T-helper 1 cell treated with Interleukin-12 subunit alpha and Interleukin-12 subunit beta and Interleukin-4 antibody, amounts not matched to agents 30 μg/mL and 1 μg/mL, for 36 hours (primary cell): Measurements from ENCODE around the gene PDILT.

Experiments used
- H3K27ac Mint-ChIP-seq: one replicate; pipeline ENCODE4 v1.8.0; 2021; ENCODE audit warnings: mild to moderate bottlenecking, mixed read lengths
- H3K27me3 Mint-ChIP-seq: one replicate; pipeline ENCODE4 v1.8.0; 2021; ENCODE audit warnings: low read depth, mixed read lengths
- H3K36me3 Mint-ChIP-seq: one replicate; pipeline ENCODE4 v1.8.0; 2021; ENCODE audit warnings: low read depth, mixed read lengths
- H3K4me1 Mint-ChIP-seq: one replicate; pipeline ENCODE4 v1.8.0; 2021; ENCODE audit warnings: low read depth, mixed read lengths
- H3K4me3 Mint-ChIP-seq: one replicate; pipeline ENCODE4 v1.8.0; 2021; ENCODE audit warnings: mild to moderate bottlenecking, moderate library complexity, mixed read lengths
- H3K9me3 Mint-ChIP-seq: one replicate; pipeline ENCODE4 v1.8.0; 2021; ENCODE audit warnings: mixed read lengths

The PDILT gene

DNA sequence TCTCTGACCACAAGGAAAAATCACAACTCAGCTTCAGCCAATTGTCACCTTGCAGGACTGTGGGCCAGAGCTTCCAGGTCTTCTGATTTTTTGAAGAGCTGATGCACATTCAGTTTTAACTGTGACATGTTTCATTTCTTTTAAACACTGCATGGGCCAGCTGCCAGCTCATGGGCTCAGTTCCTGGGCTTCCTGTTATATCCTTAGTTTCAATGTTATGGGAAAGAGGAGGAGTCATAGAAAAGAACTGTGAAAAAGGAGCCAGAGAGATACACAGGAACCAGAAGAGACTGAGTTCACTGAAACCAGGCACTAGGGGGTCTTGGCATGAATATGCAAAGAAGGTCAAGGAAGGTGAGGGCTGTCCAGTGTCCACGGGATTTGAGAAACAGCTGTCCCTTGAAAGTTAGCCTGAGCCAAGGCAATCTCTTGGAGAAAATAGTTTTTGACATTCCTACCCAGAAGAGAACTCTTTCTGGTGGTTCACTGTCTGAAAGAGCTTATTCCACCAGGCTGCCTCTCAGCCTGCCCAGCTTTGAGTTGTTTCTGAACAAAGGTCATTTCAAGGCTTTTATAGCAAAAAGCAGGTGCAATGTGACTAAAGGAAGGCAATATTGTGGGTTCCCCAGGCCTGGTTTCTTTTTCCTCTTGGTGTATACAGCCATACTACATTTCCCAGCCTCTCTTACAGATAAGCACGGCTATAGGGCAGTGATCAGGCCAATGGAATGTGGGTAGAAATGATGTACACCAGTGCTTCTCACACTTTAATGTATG is 10.5 kb downstream of the PDILT start:
- Mint-ChIP-seq H3K4me1 (no peaks in the 10 kb centered on the region), H3K9me3 (no peaks in the 10 kb centered on the region), H3K36me3 (no peaks in the 10 kb centered on the region), H3K27me3 (no peaks in the 10 kb centered on the region), H3K27ac (no peak overlapping the region), H3K4me3 (no peak overlapping the region)

DNA sequence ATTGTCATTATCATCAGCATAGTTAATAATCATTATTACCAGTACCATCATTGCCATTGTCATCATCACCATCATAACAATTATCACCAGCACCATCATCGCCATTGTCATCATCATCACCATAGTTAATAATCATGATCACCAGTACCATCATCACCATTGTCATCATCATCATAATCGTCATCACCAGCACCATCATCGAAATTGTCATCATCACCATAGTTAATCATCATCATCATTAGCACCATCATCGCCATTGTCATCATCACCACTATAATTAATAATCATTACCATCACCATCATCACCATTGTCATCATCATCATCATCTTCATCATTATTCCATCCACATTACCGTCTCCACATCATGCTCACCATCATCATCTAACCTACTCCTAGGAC is 13.5 kb downstream of the PDILT start:
- Mint-ChIP-seq H3K4me1 (no peaks in the 10 kb centered on the region), H3K36me3 (no peaks in the 10 kb centered on the region), H3K4me3 (no peak overlapping the region), H3K9me3 (no peaks in the 10 kb centered on the region), H3K27ac (no peak overlapping the region), H3K27me3 (peaks cover 5% of the 10 kb centered on the region)

DNA sequence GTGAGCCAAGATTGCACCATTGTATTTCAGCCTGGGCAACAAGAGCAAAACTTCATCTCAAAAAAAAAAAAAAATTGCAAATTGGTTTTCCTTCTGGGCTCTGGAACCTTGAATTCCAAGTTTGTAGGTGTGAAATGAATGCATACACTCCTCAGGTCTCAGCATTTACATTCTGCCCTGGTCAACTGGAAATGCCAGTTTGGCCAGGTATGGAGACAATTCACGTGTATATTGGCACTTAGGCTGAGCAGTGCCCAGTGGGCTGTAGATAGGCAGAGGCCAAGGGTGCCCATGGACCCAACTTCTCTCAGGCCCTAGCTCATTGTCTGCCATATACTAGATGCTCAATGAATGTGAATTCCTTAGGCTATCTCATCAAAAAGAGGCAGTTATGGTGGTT is 15.7 kb downstream of the PDILT start:
- Mint-ChIP-seq H3K4me1 (no peaks in the 10 kb centered on the region), H3K4me3 (no peak overlapping the region), H3K27me3 (peaks cover 5% of the 10 kb centered on the region), H3K36me3 (no peaks in the 10 kb centered on the region), H3K9me3 (no peaks in the 10 kb centered on the region), H3K27ac (no peak overlapping the region)

DNA sequence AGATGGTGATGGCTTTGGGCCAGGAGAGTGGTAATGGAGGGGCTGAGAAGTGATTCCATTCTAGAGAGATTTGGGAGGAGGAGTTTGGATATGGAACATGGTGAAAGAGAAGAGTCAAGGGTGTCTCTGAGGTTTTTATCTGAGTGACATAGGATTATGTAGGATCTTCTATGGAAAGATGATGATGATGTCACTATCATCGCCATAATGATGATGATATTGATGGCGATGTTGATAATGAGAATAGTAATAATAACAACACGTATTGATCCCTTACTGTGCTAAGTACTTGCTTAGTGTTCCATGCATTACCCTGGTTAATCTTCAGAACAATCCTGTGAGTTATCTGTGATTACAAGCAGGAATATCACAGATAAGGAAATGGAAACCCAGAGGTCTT is 16.6 kb downstream of the PDILT start:
- Mint-ChIP-seq H3K4me3 (no peak overlapping the region), H3K36me3 (no peaks in the 10 kb centered on the region), H3K27ac (no peak overlapping the region)

DNA sequence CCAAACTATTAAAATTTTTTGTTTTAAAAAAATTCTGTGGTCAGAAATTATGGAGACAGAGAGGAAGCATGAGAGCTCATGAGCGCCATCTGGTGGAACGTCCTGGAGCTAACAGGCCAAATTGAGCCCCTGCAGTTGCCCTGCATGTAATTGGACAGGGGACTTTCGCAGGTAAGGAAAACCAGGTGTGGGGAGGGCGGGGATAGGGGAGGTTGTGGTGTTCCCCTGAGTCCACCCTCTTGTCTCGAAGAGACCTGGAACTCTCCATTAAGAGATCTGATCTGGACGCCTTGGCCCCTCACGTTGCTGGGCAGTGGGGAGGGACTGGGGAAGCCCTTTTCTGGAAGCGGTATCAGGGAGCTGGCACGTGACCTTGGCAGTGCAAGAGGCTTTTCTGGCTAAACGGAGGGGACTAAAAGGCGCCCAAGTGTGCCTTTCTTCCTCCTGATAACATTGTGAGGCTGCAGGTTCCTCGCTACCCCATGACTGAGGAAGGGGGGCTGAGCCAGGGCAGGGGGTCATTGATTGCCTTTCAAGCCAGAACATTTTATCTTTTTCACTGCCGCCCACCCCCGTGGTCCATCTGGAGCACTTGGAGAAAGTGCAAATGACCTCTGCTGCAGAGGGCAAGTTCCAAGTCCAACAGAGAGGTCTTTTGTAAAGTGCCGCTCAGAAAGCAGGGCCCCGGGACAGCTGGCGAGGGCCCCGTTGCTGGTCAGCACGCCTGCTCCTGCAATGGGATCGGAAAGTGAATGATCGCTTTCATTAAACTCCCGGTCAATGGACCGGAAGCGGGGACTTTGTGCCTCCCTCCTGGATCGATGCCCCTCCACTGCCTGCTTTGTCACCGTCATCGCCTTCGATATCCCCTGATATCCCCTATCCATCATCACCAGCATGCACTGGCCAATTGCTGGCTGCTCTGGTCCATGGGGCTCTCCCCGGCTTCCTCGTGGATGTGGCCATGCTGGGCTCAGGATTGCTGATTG is 18.4 kb downstream of the PDILT start:
- Mint-ChIP-seq H3K36me3 (no peaks in the 10 kb centered on the region), H3K9me3 (no peaks in the 10 kb centered on the region), H3K4me3 (no peak overlapping the region), H3K27ac (no peak overlapping the region), H3K4me1 (no peaks in the 10 kb centered on the region), H3K27me3 (peaks cover 5% of the 10 kb centered on the region)

More for the DNA sequence above, 16.6 kb downstream of the PDILT start:
- Mint-ChIP-seq H3K9me3 (no peaks in the 10 kb centered on the region), H3K4me1 (no peaks in the 10 kb centered on the region), H3K27me3 (peaks cover 5% of the 10 kb centered on the region)

DNA sequence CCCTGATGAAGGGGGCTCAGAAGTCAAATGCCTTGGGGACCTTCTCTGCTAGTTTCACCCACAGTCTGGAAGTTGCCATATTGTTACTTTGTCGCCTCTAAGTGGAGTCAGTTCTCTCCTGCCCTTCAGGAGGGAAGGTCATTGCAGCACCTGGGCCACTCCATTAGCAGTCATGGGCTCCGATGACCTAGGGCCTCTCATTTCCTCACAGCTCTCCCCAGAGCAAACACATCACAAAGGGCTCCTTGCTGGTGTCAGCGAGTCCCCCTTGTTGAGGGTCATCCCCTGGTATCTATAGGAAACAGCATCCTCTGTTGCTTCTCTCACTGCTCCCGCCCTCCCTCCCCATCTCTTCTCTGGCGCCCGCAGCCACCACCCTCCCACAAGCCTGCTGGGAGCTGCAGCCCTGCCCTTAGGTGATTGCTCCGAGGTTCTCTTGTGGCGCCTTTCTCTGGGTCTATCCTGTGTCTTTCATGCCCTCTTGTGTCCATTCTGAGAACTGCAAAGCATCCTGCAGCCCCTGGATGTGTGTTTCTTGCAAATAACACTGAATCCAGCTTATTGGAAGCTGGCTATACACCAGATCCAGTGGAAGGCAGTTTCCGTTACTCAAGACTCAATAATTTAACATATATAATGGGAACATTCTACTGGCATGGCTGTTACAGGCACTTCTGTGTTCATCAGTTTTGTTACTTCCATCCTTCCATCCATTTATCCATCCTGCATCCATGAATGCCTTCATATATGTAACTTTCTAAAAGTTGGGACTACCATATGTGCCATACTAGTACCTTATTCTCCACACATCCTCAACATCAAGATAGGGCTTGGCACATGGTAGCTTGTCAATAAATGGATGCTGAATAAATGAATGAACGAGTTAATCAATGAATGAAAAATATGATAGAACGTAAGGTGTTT is 21.2 kb downstream of the PDILT start:
- Mint-ChIP-seq H3K9me3 (no peaks in the 10 kb centered on the region), H3K27ac (no peak overlapping the region), H3K27me3 (peaks cover 5% of the 10 kb centered on the region)

DNA sequence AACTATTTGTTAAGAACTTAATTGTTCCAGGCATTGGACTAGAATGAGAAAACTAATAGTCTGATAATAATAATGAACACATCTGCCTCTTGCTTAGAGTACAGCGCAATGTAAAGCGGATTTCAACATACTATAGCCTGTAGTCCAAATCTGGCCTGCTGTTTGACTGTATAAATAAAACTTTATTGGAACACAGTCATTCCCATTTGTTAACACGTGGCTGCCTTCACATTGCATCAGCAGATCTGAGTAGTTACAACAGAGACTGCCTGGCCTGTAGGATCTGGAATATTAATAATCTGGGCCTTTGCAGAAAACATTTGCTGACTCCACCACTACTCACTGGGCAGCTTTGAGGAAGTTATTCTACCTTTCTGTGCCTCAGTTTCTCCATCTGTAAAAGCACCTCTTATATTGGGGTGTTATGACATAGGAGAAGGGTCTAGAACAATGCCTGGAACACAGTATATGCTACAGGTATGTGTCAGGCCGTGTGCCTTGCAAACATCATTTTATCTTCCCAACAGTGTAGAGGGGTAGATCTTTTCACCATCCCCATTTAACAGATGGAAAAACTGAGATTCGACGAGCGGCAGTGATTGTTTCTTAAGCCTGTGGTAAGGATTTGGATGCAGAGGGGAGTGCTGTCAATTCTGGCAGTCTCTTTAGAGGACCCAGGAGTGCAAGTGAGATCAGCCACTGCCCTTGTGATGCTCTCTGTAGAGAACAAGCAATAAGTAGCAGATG is 22.2 kb downstream of the PDILT start:
- H3K4me1 Mint-ChIP-seq, result no peaks in the 10 kb centered on the region
- H3K27me3 Mint-ChIP-seq, result peaks cover 5% of the 10 kb centered on the region
- H3K36me3 Mint-ChIP-seq, result no peaks in the 10 kb centered on the region
- H3K9me3 Mint-ChIP-seq, result no peaks in the 10 kb centered on the region
- H3K4me3 Mint-ChIP-seq, result no peak overlapping the region
- H3K27ac Mint-ChIP-seq, result no peak overlapping the region

More for the DNA sequence above, 21.2 kb downstream of the PDILT start:
- Mint-ChIP-seq H3K4me3 (no peak overlapping the region), H3K36me3 (no peaks in the 10 kb centered on the region), H3K4me1 (no peaks in the 10 kb centered on the region)

DNA sequence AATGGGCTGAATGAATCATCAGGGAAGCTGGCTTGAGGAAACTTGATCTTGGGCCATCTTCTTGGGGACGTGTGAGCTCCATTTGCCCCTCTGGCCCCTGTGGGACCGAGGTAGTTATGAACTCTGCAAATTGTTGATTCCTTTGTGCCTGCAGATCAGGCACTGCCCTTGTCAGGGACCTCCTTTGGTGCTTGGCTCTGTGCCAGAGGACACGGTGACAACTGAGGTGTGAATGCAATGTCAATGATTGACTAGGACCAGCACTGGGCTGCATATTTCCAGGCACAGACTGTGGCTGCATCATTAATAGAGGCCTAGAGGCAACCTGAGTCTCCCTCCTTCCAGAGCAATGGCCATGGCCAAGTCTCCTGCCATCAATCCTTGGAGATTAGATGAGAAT is 23.8 kb downstream of the PDILT start:
- no peak overlapping the region for H3K4me3 Mint-ChIP-seq
- H3K27ac Mint-ChIP-seq, result no peak overlapping the region
- H3K4me1 Mint-ChIP-seq, result no peaks in the 10 kb centered on the region
- no peaks in the 10 kb centered on the region for H3K9me3 Mint-ChIP-seq
- no peaks in the 10 kb centered on the region for H3K36me3 Mint-ChIP-seq
- no peaks in the 10 kb centered on the region for H3K27me3 Mint-ChIP-seq

DNA sequence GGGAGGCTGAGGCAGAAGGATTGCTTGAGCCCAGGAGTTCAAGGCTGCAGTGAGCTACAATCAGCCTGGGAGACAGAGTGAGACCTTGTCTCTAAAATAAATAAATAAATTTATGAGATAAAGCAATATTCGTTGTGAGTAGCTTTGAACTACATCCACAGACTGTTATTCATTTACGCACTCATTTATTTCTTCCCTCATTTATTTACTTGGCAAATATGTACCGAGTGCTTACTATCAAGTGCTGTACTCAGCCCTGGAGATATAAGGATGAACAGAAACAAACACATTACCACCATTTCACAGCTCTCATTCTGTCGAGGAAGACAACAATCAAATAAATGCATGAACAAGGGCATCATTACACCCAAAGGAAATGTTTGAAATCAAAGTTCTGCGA is 27.4 kb downstream of the PDILT start:
- no peaks in the 10 kb centered on the region for H3K27me3 Mint-ChIP-seq
- H3K36me3 Mint-ChIP-seq, result no peaks in the 10 kb centered on the region
- H3K27ac Mint-ChIP-seq, result no peak overlapping the region
- no peak overlapping the region for H3K4me3 Mint-ChIP-seq
- H3K9me3 Mint-ChIP-seq, result no peaks in the 10 kb centered on the region
- H3K4me1 Mint-ChIP-seq, result no peaks in the 10 kb centered on the region

DNA sequence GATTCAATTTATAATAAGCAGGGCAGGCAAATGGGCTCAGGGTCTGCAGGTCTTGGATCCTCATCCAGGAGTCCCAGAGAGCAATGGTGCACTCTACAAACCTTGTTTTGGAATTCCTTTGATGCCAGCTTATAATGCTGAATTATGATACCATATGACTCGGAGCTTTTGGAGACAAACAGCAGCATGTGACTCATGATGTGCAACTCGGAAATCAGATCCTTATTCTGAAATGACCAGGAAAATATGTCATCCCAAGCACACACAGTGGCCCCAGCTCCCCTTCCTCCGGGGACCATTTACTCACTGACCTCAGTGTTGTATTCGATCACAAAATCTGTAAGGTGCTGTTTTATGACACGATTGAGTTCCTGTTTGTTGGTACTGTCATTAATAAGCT is 31.8 kb downstream of the PDILT start:
- Mint-ChIP-seq H3K36me3 (no peaks in the 10 kb centered on the region), H3K27me3 (no peaks in the 10 kb centered on the region), H3K4me1 (no peaks in the 10 kb centered on the region), H3K9me3 (no peaks in the 10 kb centered on the region), H3K4me3 (no peak overlapping the region), H3K27ac (no peak overlapping the region)

DNA sequence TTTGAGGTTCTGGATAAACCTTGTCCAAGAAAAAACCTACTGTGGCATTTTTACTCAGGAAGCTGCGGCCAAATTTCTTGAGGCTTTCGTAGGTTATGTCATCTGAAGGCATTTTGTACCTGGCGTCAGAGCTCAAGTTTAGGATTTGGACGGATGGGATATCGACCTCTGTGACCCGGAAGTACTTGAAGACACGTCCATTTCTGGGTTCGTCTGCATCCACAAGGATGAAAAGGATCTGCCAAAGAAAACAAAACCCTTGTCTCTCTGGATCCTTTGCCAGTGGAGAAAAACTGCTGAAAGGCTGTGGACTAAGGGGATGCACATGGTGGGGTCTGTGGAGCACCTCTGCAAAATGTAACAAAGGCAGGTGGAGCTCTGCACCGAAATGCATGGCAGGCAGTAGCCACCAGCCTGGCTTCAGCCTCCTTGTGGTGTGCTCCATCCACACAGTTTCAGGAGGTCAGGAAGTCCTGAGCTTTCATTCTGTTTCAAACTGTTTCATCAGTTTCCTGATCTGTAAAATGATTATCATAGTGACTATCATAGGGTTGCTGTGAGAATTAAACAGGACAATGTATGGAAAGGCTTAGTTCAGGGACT is 35.0 kb downstream of the PDILT start:
- H3K4me3 Mint-ChIP-seq, result no peak overlapping the region
- H3K27ac Mint-ChIP-seq, result no peak overlapping the region
- no peaks in the 10 kb centered on the region for H3K36me3 Mint-ChIP-seq
- H3K4me1 Mint-ChIP-seq, result no peaks in the 10 kb centered on the region
- H3K9me3 Mint-ChIP-seq, result no peaks in the 10 kb centered on the region
- H3K27me3 Mint-ChIP-seq, result no peaks in the 10 kb centered on the region

DNA sequence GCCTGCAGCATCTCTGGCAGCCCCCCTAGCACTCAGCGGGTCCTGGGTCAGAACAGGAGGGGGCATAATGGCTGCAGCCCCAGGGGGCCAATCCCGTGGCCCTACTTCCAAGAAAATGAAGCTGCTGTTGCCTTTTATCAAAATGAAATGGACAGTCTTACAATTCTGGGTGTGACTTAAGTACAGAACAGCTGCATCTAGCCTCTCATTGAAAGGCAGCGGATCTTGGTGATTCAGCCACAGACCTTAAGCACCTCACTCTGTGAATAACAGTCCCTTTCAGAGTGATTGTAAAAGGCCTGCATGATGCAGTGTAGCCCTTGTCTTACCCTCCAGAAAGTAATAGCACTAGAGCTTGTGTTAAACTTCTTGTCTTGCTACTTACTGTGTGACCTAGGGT is 40.5 kb downstream of the PDILT start:
- no peaks in the 10 kb centered on the region for H3K36me3 Mint-ChIP-seq
- H3K27ac Mint-ChIP-seq, result no peak overlapping the region
- H3K4me1 Mint-ChIP-seq, result no peaks in the 10 kb centered on the region
- no peaks in the 10 kb centered on the region for H3K9me3 Mint-ChIP-seq
- H3K27me3 Mint-ChIP-seq, result no peaks in the 10 kb centered on the region
- no peak overlapping the region for H3K4me3 Mint-ChIP-seq

DNA sequence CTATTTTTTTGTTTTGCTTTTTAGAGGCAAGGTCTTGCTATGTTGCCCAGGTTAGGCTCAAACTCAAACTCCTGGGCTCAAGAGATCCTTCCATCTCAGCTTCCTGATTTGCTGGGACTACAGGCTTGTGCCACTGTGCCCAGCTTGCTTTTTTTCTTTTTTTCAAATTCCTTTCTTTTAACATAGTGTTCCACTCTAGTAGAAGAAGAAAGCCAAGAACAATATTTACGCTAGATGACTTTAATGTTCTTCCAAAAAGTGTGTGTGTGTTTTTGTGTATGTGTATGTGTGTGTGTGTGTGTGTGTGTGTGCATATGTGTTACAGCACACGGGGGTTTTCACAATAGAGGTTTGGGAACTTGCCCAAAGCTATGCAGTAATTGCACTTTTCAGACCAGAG is 41.3 kb downstream of the PDILT start:
- Mint-ChIP-seq H3K9me3 (no peaks in the 10 kb centered on the region), H3K4me3 (no peak overlapping the region), H3K27me3 (no peaks in the 10 kb centered on the region), H3K36me3 (no peaks in the 10 kb centered on the region), H3K4me1 (no peaks in the 10 kb centered on the region), H3K27ac (no peak overlapping the region)
